ENCODE measurements around the gene TMEM128. TPM values are rescaled to one million over a fixed set of nuclear protein-coding genes. Genes with fewer than 3 reads are reported as not detected.

The TMEM128 gene, protein sequence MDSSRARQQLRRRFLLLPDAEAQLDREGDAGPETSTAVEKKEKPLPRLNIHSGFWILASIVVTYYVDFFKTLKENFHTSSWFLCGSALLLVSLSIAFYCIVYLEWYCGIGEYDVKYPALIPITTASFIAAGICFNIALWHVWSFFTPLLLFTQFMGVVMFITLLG
- 14.4 and 19.0 TPM in 2 replicates for total RNA-seq (2022)
- percentile 82 among the genes with signal in this experiment for Bru-seq, nascent RNA
- percentile 80 among the genes with signal in this experiment for BruChase-seq, experiment 1, labeled RNA remaining after a 2-hour chase
- BruChase-seq, experiment 2, labeled RNA remaining after a 6-hour chase, result percentile 83 among the genes with signal in this experiment
- long read RNA-seq, transcript TMEM128-202 (5 exons, 1,221 nt), result major isoform, 18 of 38 reads
- long read RNA-seq, partial matches to known transcripts, result 1 of 38 reads
- long read RNA-seq, other reads (novel, unspliced or antisense), result 19 of 38 reads

DNA sequence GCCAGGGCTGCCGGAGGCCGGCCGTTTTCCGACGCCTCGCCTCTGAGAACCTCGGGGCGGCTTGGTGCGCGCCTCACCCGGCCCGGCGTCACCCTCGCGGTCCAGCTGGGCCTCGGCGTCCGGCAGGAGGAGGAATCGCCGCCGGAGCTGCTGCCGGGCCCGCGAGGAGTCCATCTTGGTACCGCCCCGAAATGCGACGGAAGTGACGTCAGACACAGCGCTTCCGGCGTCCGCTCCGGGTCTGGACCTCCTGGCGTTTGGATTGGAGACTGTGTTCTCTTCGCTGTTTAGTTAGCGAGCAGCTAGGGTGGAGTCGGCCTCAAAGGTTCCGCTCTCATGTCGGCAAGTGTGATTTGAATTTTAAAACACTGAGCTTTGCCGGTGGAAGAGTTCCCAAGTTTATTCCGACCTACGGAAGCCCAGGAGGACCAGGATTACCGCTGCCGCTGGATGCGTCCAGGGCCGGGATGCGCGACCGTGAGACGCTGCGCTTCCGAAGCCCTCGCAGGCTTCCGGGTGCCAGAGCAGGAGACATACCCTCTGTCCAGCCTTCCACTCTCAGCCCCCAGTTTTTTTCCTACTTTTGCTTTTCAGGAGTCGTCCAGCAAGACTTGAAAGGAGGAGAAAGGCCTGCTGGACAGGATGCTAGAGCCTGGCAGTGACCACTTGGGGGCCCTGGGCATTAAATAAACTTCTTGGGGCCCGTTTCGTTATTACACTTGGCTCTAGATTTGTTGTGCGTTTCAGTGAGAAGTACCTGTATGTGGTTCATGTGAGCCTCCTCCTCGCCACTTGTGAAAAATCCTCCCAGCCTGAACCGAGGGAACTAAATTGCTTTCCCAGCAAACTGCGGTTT, at the start of gene TMEM128:
Gene TMEM128 (minus strand): TSS at position 195 of the 856 bp plus-strand sequence. CDS start 21 bp downstream, at position 174.
- peak; percentile 90 for DNase-seq
- Mint-ChIP-seq H3K4me3 (ENCODE audit: unreplicated experiment) (peak within 1 kb of the TSS; percentile 95), H3K27ac (ENCODE audit: unreplicated experiment) (peak within 1 kb of the TSS; percentile 97), H3K9me3 (ENCODE audit: unreplicated experiment) (no peaks in the 10 kb centered on the region), H3K27me3 (ENCODE audit: insufficient read depth, unreplicated experiment) (no peaks in the 10 kb centered on the region), H3K4me1 (ENCODE audit: low read depth, unreplicated experiment) (peaks cover 13% of the 10 kb centered on the region), H3K36me3 (ENCODE audit: insufficient read depth, unreplicated experiment) (peaks cover 32% of the 10 kb centered on the region)
- peak within 1 kb of the TSS; percentile 91 for H3K4me3 ChIP-seq (ENCODE audit: low read depth, low read length)
- H3K9me3 ChIP-seq, result no peaks in the 10 kb centered on the region
- POLR2A ChIA-PET, result interaction anchor here (0.7 to 0.8 kb wide), 3 partner anchors 71 to 331 kb away, joined by 3 to 6 read pairs (median 3); no protein-coding TSS in a partner anchor
- intact Hi-C loops (cut with micrococcal nuclease; ENCODE audit: unreplicated experiment), result loop anchor here (1.0 kb wide), 1 partner anchor 87 kb away; no protein-coding TSS in a partner anchor
- BruUV-seq (replicated peaks), result TSS peak; percentile 97
- CTCF ChIA-PET, result interaction anchor here (0.9 kb wide), 1 partner anchor 31 kb away, joined by 4 read pairs; no protein-coding TSS in a partner anchor
- H3K4me1 ChIP-seq, result peaks cover 5% of the 10 kb centered on the region
- peaks cover 3% of the 10 kb centered on the region; the same call in 1 of the 2 replicates for H3K36me3 ChIP-seq (ENCODE audit: control insufficient read depth, insufficient read depth, low read length)
- TF ChIP-seq, protein P1, sequence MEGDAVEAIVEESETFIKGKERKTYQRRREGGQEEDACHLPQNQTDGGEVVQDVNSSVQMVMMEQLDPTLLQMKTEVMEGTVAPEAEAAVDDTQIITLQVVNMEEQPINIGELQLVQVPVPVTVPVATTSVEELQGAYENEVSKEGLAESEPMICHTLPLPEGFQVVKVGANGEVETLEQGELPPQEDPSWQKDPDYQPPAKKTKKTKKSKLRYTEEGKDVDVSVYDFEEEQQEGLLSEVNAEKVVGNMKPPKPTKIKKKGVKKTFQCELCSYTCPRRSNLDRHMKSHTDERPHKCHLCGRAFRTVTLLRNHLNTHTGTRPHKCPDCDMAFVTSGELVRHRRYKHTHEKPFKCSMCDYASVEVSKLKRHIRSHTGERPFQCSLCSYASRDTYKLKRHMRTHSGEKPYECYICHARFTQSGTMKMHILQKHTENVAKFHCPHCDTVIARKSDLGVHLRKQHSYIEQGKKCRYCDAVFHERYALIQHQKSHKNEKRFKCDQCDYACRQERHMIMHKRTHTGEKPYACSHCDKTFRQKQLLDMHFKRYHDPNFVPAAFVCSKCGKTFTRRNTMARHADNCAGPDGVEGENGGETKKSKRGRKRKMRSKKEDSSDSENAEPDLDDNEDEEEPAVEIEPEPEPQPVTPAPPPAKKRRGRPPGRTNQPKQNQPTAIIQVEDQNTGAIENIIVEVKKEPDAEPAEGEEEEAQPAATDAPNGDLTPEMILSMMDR (IDR thresholded peaks at IDR 0.05; ENCODE audit: insufficient read depth in 1 of 2, low read depth in 1 of 2, low read length in 1 of 2, severe bottlenecking in 1 of 2, unreplicated experiment in 1 of 2), result peak in 1 of 2 experiments; percentile 10
- H3K27me3 ChIP-seq (replicated peaks; ENCODE audit: control insufficient read depth, insufficient read depth, low read length), result no peaks in the 10 kb centered on the region

DNA sequence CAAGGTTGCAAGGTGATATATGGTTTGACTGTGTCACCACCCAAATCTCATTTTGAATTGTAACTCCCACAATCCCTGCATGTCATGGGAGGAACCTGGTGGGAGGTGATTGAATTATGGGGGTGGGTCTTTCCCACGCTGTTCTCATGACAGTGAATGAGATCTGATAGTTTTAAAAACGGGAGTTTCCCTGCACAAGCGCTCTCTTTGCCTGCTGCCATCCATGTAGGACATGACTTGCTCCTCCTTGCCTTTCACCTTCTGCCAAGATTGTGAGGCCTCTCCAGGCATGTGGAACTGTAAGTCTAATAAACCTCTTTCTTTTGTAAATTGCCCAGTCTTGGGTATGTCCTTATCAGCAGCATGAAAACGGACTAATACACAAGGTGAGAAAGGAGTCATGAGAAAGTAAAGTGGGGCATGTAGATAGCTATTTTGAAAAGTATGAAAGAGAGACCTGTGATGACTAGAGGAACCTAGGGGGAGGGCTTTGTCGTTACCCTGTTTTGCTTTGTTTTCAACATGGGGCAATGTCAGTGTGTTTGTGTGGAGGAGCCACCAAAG, 48.3 kb upstream of the TMEM128 start:
- H3K4me1 Mint-ChIP-seq (ENCODE audit: low read depth, unreplicated experiment), result no peaks in the 10 kb centered on the region
- peaks cover 16% of the 10 kb centered on the region for H3K36me3 Mint-ChIP-seq (ENCODE audit: insufficient read depth, unreplicated experiment)
- BruUV-seq (replicated peaks), result no TSS peak

More for the DNA sequence above, 48.3 kb upstream of the TMEM128 start:
- Mint-ChIP-seq H3K9me3 (ENCODE audit: unreplicated experiment) (peaks cover 20% of the 10 kb centered on the region), H3K4me3 (ENCODE audit: unreplicated experiment) (no peak overlapping the region), H3K27ac (ENCODE audit: unreplicated experiment) (no peak overlapping the region), H3K27me3 (ENCODE audit: insufficient read depth, unreplicated experiment) (no peaks in the 10 kb centered on the region)
- TF ChIP-seq, protein P1 (IDR thresholded peaks at IDR 0.05; ENCODE audit: insufficient read depth in 1 of 2, low read depth in 1 of 2, low read length in 1 of 2, severe bottlenecking in 1 of 2, unreplicated experiment in 1 of 2), result no peak
- intact Hi-C loops (cut with micrococcal nuclease; ENCODE audit: unreplicated experiment), result no loop called here
- Histone ChIP-seq H3K27me3 (replicated peaks; ENCODE audit: control insufficient read depth, insufficient read depth, low read length) (no peaks in the 10 kb centered on the region), H3K9me3 (no peaks in the 10 kb centered on the region), H3K4me3 (ENCODE audit: low read depth, low read length) (no peak overlapping the region), H3K36me3 (ENCODE audit: control insufficient read depth, insufficient read depth, low read length) (no peaks in the 10 kb centered on the region), H3K4me1 (0 out of 2 replicates have a peak, but pooled peaks cover 2% of the 10 kb centered on the region)
- ChIA-PET POLR2A (no interaction called here), CTCF (no interaction called here)
- DNase-seq, result no peak
